ENCODE measurements around the gene SOS2. TPM values are rescaled to one million over a fixed set of nuclear protein-coding genes. Genes with fewer than 3 reads are reported as not detected.
A peak's percentile ranks its signal among the peaks of the same experiment; 100 is the strongest.

Gene SOS2
- total and polyA plus RNA-seq, 2 donors (not counting 1 experiment from before 2014, with no cell fraction given) = 16.1 to 23.8 TPM

DNA sequence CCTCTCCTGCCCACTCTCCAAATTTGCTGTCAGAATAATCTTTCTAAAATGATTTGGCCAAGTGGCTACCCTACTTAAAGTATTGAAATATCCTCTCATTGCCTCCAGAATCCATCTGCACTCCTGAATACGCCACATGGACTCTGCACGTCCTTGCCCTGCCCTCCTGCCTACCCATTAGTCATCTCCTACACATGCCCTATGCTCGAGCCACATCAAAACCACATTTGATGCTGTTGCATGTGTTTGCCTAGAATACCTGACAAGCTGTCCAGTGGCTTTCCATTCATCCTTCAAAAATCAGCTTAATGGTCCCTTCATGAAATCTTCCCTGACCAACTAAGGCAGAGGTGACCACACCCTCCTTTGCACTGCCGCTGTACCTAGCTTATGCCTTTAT is 132.0 kb downstream of the SOS2 start:
- H3K36me3 ChIP-seq (ENCODE audit: control insufficient read depth, insufficient read depth, low read length) = peaks cover 1% of the 10 kb centered on the region
- no peaks in the 10 kb centered on the region for H3K27me3 ChIP-seq (ENCODE audit: control insufficient read depth, insufficient read depth, low read length)
- no peak overlapping the region for H2AFZ ChIP-seq (ENCODE audit: low read length)
- no peak for TF ChIP-seq EZH2 (IDR thresholded peaks at IDR 0.05; ENCODE audit: low read length, missing control alignments)
- TF ChIP-seq, protein P1, sequence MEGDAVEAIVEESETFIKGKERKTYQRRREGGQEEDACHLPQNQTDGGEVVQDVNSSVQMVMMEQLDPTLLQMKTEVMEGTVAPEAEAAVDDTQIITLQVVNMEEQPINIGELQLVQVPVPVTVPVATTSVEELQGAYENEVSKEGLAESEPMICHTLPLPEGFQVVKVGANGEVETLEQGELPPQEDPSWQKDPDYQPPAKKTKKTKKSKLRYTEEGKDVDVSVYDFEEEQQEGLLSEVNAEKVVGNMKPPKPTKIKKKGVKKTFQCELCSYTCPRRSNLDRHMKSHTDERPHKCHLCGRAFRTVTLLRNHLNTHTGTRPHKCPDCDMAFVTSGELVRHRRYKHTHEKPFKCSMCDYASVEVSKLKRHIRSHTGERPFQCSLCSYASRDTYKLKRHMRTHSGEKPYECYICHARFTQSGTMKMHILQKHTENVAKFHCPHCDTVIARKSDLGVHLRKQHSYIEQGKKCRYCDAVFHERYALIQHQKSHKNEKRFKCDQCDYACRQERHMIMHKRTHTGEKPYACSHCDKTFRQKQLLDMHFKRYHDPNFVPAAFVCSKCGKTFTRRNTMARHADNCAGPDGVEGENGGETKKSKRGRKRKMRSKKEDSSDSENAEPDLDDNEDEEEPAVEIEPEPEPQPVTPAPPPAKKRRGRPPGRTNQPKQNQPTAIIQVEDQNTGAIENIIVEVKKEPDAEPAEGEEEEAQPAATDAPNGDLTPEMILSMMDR (conservative IDR thresholded peaks at IDR 0.05 in 1 of 2, IDR thresholded peaks at IDR 0.05 in 1 of 2; ENCODE audit: low read depth in 1 of 2, low read length in 2 of 2) = no peak
- peak in 1 of 2 donors; percentile 23 for DNase-seq (ENCODE audit: low read depth in 2 of 2)
- H3K4me1 ChIP-seq (ENCODE audit: control insufficient read depth, extremely low read depth, insufficient read depth, low read length) = no peaks in the 10 kb centered on the region
- no peak overlapping the region for H3K4me2 ChIP-seq (ENCODE audit: extremely low read depth, insufficient read depth, low read length)
- no peak overlapping the region for H3K9ac ChIP-seq (ENCODE audit: insufficient read depth, low read length)
- no peaks in the 10 kb centered on the region for H3K9me3 ChIP-seq (ENCODE audit: control insufficient read depth, insufficient read depth, low read depth, low read length)
- no peak overlapping the region for H3K4me3 ChIP-seq (replicated peaks in 1 of 4; ENCODE audit: control extremely low read depth in 1 of 4, insufficient read depth in 1 of 4, low read depth in 3 of 4, low read length in 4 of 4)
- no peak overlapping the region for H3K27ac ChIP-seq (ENCODE audit: insufficient read depth, low read length)
- no peaks in the 10 kb centered on the region for H4K20me1 ChIP-seq (ENCODE audit: control insufficient read depth, extremely low read depth, insufficient read depth, low read length)
- no peaks in the 10 kb centered on the region for H3K79me2 ChIP-seq (ENCODE audit: control insufficient read depth, insufficient read depth, low read length)

DNA sequence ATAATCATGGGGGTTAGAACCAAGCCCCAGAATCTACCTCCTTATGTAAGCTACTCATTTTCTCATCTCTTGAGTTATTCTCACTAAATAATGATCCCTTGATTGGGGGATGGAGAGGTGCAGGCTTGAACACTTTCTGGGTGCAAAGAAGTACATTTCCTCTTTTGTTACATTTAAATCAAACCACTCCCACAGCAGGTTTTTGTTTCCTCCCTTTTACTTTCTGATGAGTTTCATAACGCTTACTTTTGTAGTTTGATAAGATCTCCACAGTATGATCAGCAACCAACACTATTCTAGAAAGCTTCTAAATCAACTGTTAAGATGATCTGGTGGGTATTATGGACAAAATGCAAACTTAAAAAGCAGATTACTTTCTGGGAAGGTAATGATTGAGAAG is 135.5 kb downstream of the SOS2 start:
- TF ChIP-seq, protein P1 (conservative IDR thresholded peaks at IDR 0.05 in 1 of 2, IDR thresholded peaks at IDR 0.05 in 1 of 2; ENCODE audit: low read depth in 1 of 2, low read length in 2 of 2) = no peak
- TF ChIP-seq EZH2 (IDR thresholded peaks at IDR 0.05; ENCODE audit: low read length, missing control alignments) = no peak
- Histone ChIP-seq H4K20me1 (ENCODE audit: control insufficient read depth, extremely low read depth, insufficient read depth, low read length) (no peaks in the 10 kb centered on the region), H3K4me3 (replicated peaks in 1 of 4; ENCODE audit: control extremely low read depth in 1 of 4, insufficient read depth in 1 of 4, low read depth in 3 of 4, low read length in 4 of 4) (no peak overlapping the region), H3K9ac (ENCODE audit: insufficient read depth, low read length) (no peak overlapping the region), H3K79me2 (ENCODE audit: control insufficient read depth, insufficient read depth, low read length) (no peaks in the 10 kb centered on the region), H3K9me3 (ENCODE audit: control insufficient read depth, insufficient read depth, low read depth, low read length) (no peaks in the 10 kb centered on the region), H3K4me2 (ENCODE audit: extremely low read depth, insufficient read depth, low read length) (no peak overlapping the region), H3K4me1 (ENCODE audit: control insufficient read depth, extremely low read depth, insufficient read depth, low read length) (no peaks in the 10 kb centered on the region), H3K27ac (ENCODE audit: insufficient read depth, low read length) (no peak overlapping the region), H3K36me3 (ENCODE audit: control insufficient read depth, insufficient read depth, low read length) (no peaks in the 10 kb centered on the region), H3K27me3 (ENCODE audit: control insufficient read depth, insufficient read depth, low read length) (no peaks in the 10 kb centered on the region), H2AFZ (ENCODE audit: low read length) (no peak overlapping the region)
- no peak for DNase-seq (ENCODE audit: low read depth in 2 of 2)

DNA sequence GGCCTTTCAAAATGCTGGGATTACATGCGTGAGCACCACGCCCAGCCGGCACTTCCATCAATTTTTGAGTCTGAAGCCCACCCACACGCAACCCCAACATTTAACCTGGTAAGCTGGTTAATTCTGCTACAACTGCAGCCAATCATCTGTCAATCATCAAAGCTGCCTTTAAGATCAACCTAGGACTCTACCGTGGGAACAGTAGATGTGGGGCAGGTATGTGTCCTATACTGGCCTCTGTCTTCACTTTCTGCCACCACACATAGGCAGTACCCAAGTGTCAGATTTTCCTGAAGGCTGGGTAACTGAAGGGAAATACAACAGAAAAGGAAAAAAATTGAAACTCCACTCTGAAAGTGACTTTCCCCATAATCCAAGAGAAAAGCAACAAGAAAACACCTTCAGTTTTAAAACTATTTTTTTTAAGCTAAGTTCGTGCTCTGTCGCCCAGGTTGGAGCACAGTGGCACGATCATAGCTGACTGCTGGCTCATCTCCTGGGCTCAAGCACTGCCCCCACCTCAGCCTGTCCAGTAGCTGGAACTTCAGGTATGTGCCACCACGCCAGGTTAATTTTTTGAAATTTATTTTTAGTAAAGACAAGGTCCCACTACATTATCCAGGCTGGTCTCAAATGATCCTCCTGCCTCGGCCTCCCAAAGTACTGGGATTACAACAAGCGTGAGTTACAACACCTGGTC is 137.2 kb downstream of the SOS2 start:
- H3K27me3 ChIP-seq (ENCODE audit: control insufficient read depth, insufficient read depth, low read length) = no peaks in the 10 kb centered on the region
- DNase-seq (ENCODE audit: low read depth in 2 of 2) = no peak
- TF ChIP-seq EZH2 (IDR thresholded peaks at IDR 0.05; ENCODE audit: low read length, missing control alignments) = no peak
- TF ChIP-seq, protein P1 (conservative IDR thresholded peaks at IDR 0.05 in 1 of 2, IDR thresholded peaks at IDR 0.05 in 1 of 2; ENCODE audit: low read depth in 1 of 2, low read length in 2 of 2) = no peak
- no peaks in the 10 kb centered on the region for H3K36me3 ChIP-seq (ENCODE audit: control insufficient read depth, insufficient read depth, low read length)
- H4K20me1 ChIP-seq (ENCODE audit: control insufficient read depth, extremely low read depth, insufficient read depth, low read length) = no peaks in the 10 kb centered on the region
- H2AFZ ChIP-seq (ENCODE audit: low read length) = no peak overlapping the region
- H3K9ac ChIP-seq (ENCODE audit: insufficient read depth, low read length) = no peak overlapping the region
- no peaks in the 10 kb centered on the region for H3K9me3 ChIP-seq (ENCODE audit: control insufficient read depth, insufficient read depth, low read depth, low read length)
- no peaks in the 10 kb centered on the region for H3K4me1 ChIP-seq (ENCODE audit: control insufficient read depth, extremely low read depth, insufficient read depth, low read length)
- no peak overlapping the region for H3K4me3 ChIP-seq (replicated peaks in 1 of 4; ENCODE audit: control extremely low read depth in 1 of 4, insufficient read depth in 1 of 4, low read depth in 3 of 4, low read length in 4 of 4)
- H3K4me2 ChIP-seq (ENCODE audit: extremely low read depth, insufficient read depth, low read length) = no peak overlapping the region
- H3K27ac ChIP-seq (ENCODE audit: insufficient read depth, low read length) = no peak overlapping the region
- no peaks in the 10 kb centered on the region for H3K79me2 ChIP-seq (ENCODE audit: control insufficient read depth, insufficient read depth, low read length)
